HG02763 (cell line): ENCODE measurements around the gene MYO7B.
A peak's percentile ranks its signal among the peaks of the same experiment; 100 is the strongest.
"Not testable (repeated sequence)": the region's sequence is repeated elsewhere in the genome, so short reads cannot be mapped to it uniquely, and the experiment has no call there.

Source experiments
- ATAC-seq: cut with Tn5 transposase; IDR thresholded peaks from one replicate; pipeline ENCODE4 v1.9.1; 2021; ENCODE audit warnings: mild to moderate bottlenecking, moderate library complexity; ENCODE audit not compliant: unreplicated experiment

MYO7B gene

GRCh38 chr2:127523269-127523939 lies 12.1 kb upstream of the MYO7B start:
- ATAC-seq, result no peak

DNA sequence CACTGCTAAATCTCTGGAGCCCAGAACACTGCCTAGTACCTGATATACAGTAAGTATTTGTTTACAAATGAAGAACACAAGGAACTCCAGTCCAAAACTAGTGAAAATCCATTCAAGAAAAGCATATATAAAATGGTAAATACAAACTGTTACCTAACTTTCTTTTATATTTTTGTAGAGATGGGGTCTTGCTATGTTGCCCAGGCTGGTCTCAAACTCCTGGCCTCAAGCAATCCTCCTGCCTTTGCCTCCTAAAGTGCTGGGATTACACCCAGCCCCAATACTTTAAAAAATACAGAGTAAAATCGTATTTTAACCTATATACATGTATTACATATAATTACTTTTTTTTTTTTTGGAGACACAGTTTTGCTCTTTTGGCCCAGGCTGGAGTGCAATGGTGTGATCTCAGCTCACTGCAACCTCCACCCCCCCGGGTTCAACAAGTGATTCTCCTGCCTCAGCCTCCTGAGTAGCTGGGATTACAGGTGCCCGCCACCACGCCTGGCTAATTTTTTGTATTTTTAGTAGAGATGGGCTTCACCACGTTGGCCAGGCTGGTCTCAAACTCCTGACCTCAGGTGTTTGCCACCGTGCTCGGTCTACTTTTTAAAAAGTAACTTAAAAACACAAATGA lies 11.2 kb upstream of the MYO7B start:
- not testable (repeated sequence) for ATAC-seq

DNA sequence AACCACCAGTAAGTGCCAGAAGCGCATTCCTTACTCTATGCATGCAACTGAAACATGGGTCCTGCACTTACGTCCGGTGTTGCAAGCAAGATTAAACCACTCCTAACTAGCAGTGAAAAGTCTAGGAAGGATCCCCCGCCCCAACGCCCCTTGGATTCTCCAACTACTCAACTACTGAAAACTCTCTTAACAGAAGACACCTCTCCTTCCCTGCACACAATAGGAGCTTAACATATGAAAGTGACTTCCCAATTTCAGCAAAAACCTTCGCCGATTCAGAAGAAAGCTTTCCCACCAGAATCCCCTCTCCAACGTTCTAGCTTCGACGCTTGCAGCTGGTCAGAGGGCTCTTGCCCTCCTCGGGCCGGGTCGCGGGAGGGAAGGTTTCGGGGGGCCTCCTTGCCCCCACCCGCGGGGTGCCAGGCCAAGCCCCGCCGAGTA lies 9.8 kb upstream of the MYO7B start:
- ATAC-seq, result no peak

DNA sequence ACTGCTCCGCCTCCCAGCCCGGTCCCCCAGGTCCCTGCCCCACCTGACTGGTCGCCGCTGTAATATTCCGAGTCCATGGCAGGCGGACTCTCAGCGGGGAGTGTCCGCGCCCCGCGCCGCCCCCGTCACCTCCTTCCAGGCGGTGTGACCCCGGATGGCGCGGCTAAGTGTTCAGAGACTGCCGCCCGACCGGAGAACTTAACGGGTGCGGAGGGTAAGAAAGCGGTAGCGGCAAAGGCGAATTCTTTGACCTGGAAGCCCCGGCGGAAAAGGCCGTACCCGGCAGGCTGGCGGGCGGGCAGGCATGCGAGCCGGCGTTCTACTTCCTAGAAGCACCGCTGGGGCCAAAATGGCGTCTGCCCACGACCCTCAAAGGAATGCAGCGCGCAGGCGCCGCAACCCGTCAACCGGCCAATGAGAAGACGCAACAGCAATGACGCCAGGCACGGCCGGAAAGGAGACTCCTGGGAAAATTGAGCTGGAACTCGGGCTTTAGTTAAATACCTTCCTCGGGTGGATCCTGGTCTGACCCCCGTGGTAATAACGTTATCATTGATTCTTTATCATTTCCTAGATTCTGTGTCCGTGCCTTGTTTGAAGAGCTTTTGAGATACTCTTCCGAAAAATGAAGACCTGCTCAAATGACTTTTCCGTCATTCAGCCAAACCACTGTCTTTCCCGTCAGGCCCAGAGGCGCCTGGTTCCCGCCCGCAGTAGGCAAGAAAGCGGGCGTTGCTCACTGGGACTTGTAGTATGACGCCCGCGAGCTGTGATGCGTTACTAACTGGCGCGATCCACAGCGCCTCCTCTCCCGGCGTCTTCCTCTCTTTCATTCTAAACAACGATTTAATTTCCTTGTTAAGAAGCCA lies 9.1 kb upstream of the MYO7B start, which contains the start of gene IWS1:
TSS of gene IWS1 (minus strand) at position 358 of the 869 bp plus-strand sequence. CDS start at position 77, 281 bp downstream.
- peak; percentile 91 for ATAC-seq

- peak; percentile 1 for ATAC-seq
Measured at GRCh38 chr2:127527001-127527804, 8.3 kb upstream of the MYO7B start.

DNA sequence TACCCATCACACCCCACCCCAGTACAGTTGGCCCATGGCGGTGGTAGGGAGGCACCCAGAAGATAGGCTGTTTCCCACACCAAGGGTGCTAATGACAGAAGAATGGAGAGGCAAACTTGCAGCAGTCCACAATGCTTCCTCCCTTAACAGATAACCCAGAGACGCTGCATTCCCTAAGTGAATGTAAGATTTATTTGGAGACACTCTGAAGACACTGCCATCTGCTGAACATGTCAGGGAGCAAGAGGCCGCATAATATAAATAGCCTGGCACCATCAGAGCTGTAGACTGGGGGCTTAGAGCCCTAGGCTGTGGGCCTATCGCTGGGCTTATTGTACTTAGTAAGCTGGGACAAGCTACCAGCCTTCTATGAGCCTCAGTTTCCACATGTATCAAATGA lies 7.0 kb upstream of the MYO7B start:
- no peak for ATAC-seq

DNA sequence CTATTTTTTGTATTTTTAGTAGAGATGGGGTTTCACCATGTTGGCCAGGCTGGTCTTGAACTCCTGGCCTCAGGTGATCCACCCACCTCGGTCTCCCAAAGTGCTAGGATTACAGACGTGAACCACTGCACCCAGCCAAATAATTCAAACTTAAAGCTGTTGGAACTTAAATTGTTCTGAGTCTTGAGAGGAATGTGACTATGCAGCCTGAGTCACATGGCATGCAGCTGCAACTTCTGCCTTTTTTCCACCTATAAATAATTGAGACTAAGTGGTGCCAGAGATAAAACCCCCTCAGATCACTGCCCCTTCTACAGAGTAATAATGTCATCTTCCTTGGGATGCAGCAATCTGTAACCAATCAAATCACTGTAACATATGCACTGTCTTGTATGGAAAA lies 6.1 kb upstream of the MYO7B start:
- ATAC-seq, result not testable (repeated sequence)

GRCh38 chr2:127530245-127531140 lies 5.0 kb upstream of the MYO7B start:
- no peak for ATAC-seq

DNA sequence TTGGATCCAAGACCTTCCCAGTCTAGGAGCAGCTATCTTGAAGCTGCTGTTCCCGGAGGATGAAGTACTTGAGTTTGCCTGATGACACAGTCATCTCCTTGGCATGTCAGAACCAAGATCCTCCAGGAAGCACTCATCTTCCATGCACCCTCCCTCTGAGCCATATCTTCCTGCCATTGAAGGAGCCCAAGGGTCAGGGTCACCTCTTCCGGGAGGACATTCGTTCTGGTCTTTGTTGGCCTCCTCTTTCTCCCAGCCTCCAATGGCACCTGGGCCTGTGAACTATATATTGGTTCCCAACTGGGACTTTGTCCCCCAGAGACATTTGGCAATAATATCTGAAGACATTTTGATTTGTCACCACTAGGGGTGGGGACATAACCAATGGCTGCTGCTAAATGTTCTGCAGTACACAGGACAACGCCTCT lies 4.2 kb upstream of the MYO7B start:
- no peak for ATAC-seq

DNA sequence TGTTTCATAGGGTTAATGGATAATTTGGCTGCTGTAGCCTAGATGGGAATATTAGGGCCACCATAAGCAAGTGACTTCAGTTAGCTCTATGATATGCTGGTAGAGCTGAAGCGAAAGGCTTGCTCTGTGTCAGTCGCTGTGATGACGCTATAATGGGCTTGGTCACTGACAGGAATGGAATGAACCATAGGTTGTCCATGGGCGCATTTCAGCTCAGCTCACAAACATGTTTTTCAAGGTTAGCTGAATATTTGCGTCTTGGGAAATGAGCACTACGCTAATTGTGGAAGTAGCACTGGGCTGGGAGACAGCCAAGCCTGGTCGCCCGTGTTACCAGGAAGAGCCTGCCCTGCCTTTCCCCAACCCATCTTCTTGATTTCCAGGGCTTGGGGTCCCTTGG lies 3.2 kb upstream of the MYO7B start:
- ATAC-seq, result no peak

- no peak for ATAC-seq
Measured at GRCh38 chr2:127535918-127536317, 435 bp downstream of the MYO7B start.

GRCh38 chr2:127536707-127537541 lies 1.4 kb downstream of the MYO7B start:
- ATAC-seq, result no peak

- no peak for ATAC-seq
Measured at GRCh38 chr2:127537644-127538043, 2.2 kb downstream of the MYO7B start.

DNA sequence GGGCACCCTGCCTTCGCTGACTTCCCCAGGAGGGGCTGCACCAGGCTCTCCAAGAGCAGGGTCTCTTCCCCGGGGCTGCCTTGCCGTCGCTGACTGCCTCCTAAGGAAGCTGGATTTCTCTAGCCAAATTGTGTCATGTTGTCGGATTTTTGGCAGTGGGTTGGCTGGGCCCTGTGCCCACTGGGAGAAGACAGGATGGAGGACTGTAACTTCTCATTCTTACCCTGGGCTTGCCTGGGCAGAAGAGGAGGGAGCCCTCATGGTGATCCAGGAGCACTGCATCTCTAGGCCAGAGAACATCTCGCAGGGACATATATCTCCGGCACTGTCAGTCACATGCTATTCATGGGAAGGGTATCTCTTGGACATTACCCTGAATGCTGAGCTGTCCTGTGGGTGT lies 6.3 kb downstream of the MYO7B start:
- no peak for ATAC-seq

DNA sequence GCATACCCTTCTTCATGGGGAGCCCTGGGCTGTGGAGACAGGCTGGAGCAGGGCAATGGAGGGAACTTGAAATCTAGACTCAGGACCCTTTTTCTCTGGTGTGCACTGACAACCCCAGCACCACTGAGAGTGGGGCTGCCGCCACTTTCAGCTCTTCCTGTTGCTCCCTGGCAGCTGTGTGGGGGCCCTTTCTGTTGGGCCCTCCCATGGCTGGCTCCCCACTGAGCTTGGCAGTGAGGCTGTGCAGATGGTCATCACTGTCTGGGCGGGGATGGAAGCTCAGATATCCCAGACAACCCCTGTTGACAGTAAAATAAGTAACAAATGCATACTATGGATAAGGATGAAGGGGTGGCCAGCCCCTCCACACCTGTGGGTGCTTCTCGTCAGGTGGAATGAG lies 6.7 kb downstream of the MYO7B start:
- ATAC-seq, result no peak

DNA sequence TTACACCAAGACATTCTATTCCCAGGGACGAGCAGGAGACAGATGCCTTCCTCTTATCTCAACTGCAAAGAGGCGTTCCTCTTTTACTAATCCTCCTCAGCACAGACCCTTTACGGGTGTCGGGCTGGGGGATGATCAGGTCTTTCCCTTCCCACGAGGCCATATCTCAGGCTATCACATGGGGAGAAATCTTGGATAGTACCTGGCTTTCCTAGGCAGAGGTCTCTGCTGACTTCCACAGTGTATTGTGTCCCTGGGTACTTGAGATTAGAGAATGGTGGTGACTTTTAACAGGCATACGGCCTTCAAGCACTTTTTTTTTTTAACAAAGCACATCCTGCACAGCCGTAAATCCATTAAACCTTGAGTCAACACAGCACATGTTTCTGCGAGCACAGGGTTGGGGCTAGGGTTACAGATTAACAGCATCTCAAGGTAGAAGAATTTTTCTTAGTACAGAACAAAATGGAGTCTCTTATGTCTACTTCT lies 7.6 kb downstream of the MYO7B start:
- ATAC-seq, result not testable (repeated sequence)

GRCh38 chr2:127545189-127545588 lies 9.7 kb downstream of the MYO7B start:
- no peak for ATAC-seq

GRCh38 chr2:127545796-127546195 lies 10.3 kb downstream of the MYO7B start:
- ATAC-seq, result no peak

DNA sequence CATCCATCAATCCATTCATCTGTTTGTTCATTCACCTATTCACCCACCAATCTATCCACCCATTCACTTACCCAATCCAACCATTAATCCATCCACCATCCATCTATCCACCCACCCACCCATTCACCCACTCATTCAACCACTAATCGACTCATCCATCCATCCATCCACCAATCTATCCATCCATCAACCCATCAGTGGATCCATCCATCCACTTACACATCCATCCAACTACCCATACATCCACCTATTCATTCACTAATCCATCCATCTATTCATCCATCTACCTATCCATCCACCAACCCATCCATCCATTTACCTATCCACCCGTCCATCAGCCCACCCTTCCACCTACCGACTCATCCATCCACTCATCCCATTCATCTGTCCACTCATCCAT lies 11.3 kb downstream of the MYO7B start:
- ATAC-seq, result no peak
